Measurements from ENCODE around the gene SEC14L5. TPM values are rescaled to one million over a fixed set of nuclear protein-coding genes. Genes with fewer than 3 reads are reported as not detected.

Gene SEC14L5
- total RNA-seq, 4 donors from 2014 or later: 1.0 to 1.8 (median 1.4) TPM

GRCh38 chr16:5017678-5017969 lies 59.5 kb downstream of the SEC14L5 start:
- no peak overlapping the region for H3K27ac ChIP-seq
- H3K4me3 ChIP-seq: no peak overlapping the region
- H3K9me3 ChIP-seq: no peaks in the 10 kb centered on the region
- no peak for TF ChIP-seq POLR2AphosphoS5 (IDR thresholded peaks at IDR 0.05)
- TF ChIP-seq POLR2A (IDR thresholded peaks at IDR 0.05): no peak
- TF ChIP-seq EP300 (IDR thresholded peaks at IDR 0.05): no peak
- TF ChIP-seq, protein P1, sequence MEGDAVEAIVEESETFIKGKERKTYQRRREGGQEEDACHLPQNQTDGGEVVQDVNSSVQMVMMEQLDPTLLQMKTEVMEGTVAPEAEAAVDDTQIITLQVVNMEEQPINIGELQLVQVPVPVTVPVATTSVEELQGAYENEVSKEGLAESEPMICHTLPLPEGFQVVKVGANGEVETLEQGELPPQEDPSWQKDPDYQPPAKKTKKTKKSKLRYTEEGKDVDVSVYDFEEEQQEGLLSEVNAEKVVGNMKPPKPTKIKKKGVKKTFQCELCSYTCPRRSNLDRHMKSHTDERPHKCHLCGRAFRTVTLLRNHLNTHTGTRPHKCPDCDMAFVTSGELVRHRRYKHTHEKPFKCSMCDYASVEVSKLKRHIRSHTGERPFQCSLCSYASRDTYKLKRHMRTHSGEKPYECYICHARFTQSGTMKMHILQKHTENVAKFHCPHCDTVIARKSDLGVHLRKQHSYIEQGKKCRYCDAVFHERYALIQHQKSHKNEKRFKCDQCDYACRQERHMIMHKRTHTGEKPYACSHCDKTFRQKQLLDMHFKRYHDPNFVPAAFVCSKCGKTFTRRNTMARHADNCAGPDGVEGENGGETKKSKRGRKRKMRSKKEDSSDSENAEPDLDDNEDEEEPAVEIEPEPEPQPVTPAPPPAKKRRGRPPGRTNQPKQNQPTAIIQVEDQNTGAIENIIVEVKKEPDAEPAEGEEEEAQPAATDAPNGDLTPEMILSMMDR (IDR thresholded peaks at IDR 0.05): no peak
- H3K4me1 ChIP-seq: no peaks in the 10 kb centered on the region
- H3K27me3 ChIP-seq: no peaks in the 10 kb centered on the region
- DNase-seq (ENCODE audit: low spot score in 2 of 2): no peak
- 93% methylated on average over 4 of the region's 5 CpGs for WGBS
- no peaks in the 10 kb centered on the region for H3K36me3 ChIP-seq

DNA sequence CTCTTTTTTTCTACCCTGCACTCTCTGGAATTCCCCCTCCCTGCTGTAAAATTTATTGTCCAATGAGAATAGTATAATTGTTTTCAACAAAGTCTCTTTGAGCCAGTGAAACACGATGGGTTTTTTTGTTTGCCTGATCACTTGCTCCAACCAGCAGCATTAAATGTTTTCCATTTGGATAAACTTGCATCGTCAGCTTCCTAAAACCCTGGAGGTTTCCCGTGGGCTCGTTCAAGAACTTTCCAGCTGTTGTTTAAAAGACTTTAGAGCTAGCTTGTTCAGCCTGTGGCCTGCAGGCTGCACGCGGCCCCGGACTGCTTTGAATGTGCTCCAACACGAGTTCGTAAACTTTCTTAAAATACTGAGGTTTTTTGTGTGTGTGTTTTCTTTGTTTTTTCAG lies 60.7 kb downstream of the SEC14L5 start:
- TF ChIP-seq, protein P1 (IDR thresholded peaks at IDR 0.05): no peak
- no peak for TF ChIP-seq EP300 (IDR thresholded peaks at IDR 0.05)
- no peak for TF ChIP-seq POLR2AphosphoS5 (IDR thresholded peaks at IDR 0.05)
- TF ChIP-seq POLR2A (IDR thresholded peaks at IDR 0.05): no peak
- Histone ChIP-seq H3K4me1 (no peaks in the 10 kb centered on the region), H3K27ac (no peak overlapping the region), H3K27me3 (no peaks in the 10 kb centered on the region), H3K4me3 (no peak overlapping the region), H3K9me3 (no peaks in the 10 kb centered on the region), H3K36me3 (no peaks in the 10 kb centered on the region)
- DNase-seq (ENCODE audit: low spot score in 2 of 2): no peak
- 33% methylated on average over 9 of the region's 9 CpGs for WGBS

DNA sequence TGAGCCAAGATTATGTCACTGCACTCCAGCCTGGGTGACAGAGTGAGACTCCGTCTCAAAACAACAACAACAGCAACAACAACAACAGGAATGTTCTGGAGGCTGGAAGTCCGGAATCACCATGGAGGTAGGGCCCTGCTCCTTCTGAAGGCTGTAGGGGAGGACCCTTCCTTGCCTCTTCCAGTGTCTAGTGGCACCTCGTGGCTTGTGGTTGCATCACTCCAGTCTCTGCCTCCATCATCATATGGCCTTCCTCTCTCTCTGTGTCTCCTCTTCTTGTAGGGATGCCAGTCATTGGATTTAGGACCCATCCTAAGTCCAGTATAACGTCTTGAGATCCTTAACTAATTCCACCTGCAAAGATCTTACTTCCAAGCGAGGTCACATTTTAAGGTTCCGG lies 61.6 kb downstream of the SEC14L5 start:
- DNase-seq (ENCODE audit: low spot score in 2 of 2): no peak
- H3K27ac ChIP-seq: no peak overlapping the region
- no peaks in the 10 kb centered on the region for H3K9me3 ChIP-seq
- TF ChIP-seq POLR2AphosphoS5 (IDR thresholded peaks at IDR 0.05): no peak
- no peak for TF ChIP-seq EP300 (IDR thresholded peaks at IDR 0.05)
- TF ChIP-seq POLR2A (IDR thresholded peaks at IDR 0.05): no peak
- TF ChIP-seq, protein P1 (IDR thresholded peaks at IDR 0.05): no peak
- no peaks in the 10 kb centered on the region for H3K4me1 ChIP-seq
- H3K27me3 ChIP-seq: no peaks in the 10 kb centered on the region
- WGBS: 73% methylated on average over 6 of the region's 6 CpGs
- H3K4me3 ChIP-seq: no peak overlapping the region
- no peaks in the 10 kb centered on the region for H3K36me3 ChIP-seq

- 75% methylated on average over 12 of the region's 15 CpGs for WGBS
- H3K9me3 ChIP-seq: no peaks in the 10 kb centered on the region
- H3K27me3 ChIP-seq: no peaks in the 10 kb centered on the region
- no peak overlapping the region for H3K4me3 ChIP-seq
- no peak overlapping the region for H3K27ac ChIP-seq
- H3K36me3 ChIP-seq: peaks cover 6% of the 10 kb centered on the region
- TF ChIP-seq POLR2AphosphoS5 (IDR thresholded peaks at IDR 0.05): no peak
- no peak for TF ChIP-seq EP300 (IDR thresholded peaks at IDR 0.05)
- TF ChIP-seq, protein P1 (IDR thresholded peaks at IDR 0.05): no peak
- no peak for TF ChIP-seq POLR2A (IDR thresholded peaks at IDR 0.05)
- DNase-seq (ENCODE audit: low spot score in 2 of 2): no peak
- no peaks in the 10 kb centered on the region for H3K4me1 ChIP-seq
Observed at GRCh38 chr16:5020551-5020950, 62.4 kb downstream of the SEC14L5 start.

DNA sequence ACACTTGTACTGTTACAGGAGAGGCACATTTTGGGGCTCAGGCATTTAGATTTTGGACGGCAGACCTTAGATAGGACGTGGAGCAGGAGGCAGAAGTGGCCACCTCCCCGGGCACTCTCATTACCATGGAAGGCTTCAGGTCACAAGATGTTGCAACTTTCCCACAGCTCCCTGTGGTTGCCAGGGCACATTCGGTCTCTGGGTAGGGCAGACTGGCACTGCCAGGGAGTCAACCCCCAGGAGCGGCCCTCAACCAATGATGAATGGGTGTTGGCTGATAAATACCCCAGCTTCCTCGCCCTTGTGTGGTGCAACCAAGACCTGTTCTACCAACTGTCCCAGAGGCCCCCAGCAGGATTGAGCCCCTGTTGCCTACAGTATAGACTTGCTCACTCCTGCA lies 64.4 kb downstream of the SEC14L5 start:
- Histone ChIP-seq H3K27me3 (no peaks in the 10 kb centered on the region), H3K27ac (no peak overlapping the region), H3K4me3 (no peak overlapping the region), H3K9me3 (no peaks in the 10 kb centered on the region), H3K36me3 (peaks cover 17% of the 10 kb centered on the region), H3K4me1 (no peaks in the 10 kb centered on the region)
- no peak for TF ChIP-seq POLR2AphosphoS5 (IDR thresholded peaks at IDR 0.05)
- TF ChIP-seq POLR2A (IDR thresholded peaks at IDR 0.05): no peak
- TF ChIP-seq EP300 (IDR thresholded peaks at IDR 0.05): no peak
- TF ChIP-seq, protein P1 (IDR thresholded peaks at IDR 0.05): no peak
- DNase-seq (ENCODE audit: low spot score in 2 of 2): no peak
- 82% methylated on average over 6 of the region's 6 CpGs for WGBS

Data from suprapubic skin (tissue), 4 donors.